HG03520 (cell line): ENCODE measurements around the gene TCF4.

Source experiments
- ATAC-seq: cut with Tn5 transposase; IDR thresholded peaks from one replicate; pipeline ENCODE4 v1.9.1; 2021; ENCODE audit warnings: mild to moderate bottlenecking, moderate library complexity; ENCODE audit not compliant: unreplicated experiment

TCF4 gene

GRCh38 chr18:55310863-55311262 lies 277.1 kb downstream of the TCF4 start:
- ATAC-seq: no peak

DNA sequence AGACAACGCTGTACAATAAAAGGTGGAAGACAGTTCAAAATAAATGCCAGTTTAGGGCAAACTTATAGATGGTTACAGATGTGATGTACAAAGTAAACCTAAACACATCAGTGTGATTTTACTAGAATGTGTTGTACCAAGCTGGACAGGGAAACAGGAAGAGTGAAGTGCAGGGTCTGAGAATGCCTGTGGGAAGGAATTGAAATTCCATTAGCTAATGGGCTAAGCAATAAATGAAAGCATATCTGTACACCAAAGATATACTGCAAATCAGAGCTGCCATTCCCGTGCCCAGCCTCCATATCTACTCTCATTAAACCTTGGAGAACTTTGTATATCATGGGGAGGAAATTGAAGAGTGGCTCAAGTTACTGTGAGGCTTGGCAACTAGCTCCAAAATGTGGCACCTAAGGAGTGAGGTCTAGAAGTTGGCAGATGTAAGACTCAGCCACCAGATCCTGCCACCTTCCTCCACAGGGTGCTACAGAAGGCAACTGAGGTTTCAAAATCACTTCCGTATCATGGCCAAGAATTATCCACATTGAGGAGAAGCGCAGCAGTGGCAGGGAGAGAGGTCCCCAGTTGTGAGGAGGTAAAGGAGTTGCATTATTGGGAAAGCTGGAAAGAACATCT lies 277.8 kb downstream of the TCF4 start:
- no peak for ATAC-seq

GRCh38 chr18:55309249-55309648 lies 278.7 kb downstream of the TCF4 start:
- ATAC-seq: no peak

GRCh38 chr18:55307505-55307904 lies 280.5 kb downstream of the TCF4 start:
- ATAC-seq: peak; percentile 50

DNA sequence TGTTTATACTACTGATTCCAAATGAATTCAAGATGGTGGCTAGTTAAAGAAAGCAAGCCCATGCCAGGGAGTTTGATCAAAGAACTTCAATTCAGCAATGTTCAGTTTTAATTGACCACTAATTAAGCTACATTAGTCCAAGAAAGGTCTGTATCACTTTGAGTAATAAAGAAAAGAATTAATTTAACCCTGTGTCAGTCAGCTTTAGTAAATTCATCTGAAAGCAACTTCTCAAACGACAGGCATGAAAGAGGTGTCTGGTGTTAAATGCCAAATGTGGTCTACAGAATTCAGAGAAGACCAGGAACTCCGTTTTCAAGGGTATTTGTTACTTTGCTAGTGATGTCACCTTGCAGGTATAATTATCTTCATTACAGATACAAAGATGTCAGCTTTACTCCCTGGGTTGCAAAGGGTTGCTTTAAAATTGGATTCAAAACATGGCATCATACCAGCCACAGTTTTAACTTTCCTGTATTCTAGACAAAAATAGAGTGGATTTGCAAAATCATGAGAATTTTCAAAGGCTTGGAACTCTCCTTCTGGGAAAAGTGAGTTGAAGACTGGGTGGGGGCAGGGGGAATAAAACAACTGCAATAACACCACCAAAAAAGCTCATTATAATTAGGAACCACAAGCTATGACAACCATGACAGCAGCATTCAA lies 281.5 kb downstream of the TCF4 start:
- ATAC-seq: no peak

DNA sequence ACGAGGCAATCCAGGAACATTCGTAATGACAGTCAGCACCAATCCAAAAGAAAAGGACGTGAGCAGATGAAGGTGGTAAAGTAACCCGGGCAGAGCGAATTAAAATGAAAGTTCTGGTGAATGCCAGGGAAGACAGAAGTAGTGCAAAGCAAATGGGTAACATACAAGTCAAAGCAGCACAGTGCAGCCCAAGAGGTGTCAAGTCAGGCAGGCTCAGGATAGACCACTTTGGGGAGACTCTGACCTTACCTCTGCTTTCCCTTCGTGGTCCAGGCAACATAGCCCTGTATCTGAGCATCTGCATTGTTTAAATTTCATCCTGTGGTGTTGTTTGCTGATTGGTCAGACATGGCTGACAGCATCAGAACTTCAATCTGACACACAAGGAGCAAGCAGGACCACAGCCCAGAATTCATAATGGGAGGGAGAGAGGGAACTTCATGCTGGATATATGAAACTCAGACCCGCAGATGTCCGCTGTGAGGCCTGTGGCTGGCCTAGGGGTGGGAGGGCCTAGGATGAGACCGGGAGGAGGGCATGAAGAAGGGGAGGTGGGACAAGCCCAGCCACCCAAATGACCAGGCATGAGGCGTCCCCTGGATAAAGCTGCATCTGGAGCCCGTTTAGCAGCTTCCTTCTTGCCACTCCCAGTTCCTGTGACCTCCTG lies 285.7 kb downstream of the TCF4 start:
- ATAC-seq: no peak

DNA sequence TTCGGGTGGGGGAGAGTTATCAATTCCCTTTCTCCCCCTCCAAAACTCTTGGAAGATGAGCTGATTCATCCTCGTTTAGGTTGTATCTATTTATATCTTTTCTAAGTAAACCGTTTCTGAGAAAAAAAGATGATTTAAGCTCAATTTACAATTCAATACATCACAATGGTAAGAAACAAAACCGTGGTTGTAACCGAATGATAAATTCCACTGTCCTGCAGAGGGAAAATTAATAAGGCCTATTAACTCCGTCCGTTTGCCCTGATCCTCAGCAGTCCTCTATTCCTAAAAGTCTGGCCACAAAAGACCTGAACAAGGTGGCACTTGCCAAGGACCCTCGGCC lies 286.2 kb downstream of the TCF4 start:
- no peak for ATAC-seq

GRCh38 chr18:55300936-55301531 lies 287.0 kb downstream of the TCF4 start:
- no peak for ATAC-seq

DNA sequence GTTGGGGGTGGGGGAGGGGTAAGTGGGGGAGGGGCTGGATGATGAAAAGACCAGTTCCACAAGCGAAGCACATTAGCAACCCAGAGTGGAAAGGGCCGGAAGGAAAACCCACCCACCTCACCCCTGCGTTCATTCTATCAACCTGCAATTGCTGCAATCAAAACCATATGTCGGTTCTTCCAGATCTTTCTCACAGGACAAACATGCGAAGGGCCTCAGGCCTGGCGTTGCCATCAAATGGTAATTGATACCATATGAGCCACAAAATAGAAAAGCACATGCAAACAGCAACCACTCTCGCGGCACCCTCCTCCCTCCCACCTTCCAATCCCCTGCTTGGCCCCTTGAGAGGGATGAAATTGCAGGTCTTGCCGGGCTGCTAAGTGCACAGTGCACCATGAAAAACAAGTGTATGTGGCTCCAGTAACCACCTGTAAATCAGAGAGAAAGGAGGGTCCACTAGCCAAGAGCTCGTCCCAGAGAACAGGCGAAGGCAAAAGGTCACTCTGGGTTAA lies 287.5 kb downstream of the TCF4 start:
- ATAC-seq: no peak

- no peak for ATAC-seq
Observed at GRCh38 chr18:55296778-55297177, 291.2 kb downstream of the TCF4 start.

DNA sequence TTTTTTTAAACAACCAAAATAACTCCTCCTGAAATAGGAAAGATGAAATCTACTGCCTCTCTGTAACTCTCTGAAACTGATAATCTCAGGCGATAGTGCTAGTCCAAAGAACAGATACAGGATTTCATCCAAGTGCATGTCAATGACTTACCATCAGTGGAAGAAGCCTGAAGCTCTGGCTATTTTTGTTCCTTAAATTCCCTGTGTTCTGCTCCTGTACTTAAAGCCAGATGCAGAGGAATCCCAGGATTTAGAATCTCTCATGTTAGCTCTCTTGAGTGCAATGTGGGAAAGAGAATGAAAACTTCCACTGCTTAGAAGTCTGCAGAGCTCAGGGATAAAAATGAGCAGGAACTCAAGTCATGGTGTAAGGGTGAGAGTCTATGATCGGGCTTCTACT lies 291.9 kb downstream of the TCF4 start:
- ATAC-seq: no peak

- ATAC-seq: no peak
Observed at GRCh38 chr18:55290898-55291297, 297.1 kb downstream of the TCF4 start.

- ATAC-seq: no peak
Observed at GRCh38 chr18:55289775-55290174, 298.2 kb downstream of the TCF4 start.

DNA sequence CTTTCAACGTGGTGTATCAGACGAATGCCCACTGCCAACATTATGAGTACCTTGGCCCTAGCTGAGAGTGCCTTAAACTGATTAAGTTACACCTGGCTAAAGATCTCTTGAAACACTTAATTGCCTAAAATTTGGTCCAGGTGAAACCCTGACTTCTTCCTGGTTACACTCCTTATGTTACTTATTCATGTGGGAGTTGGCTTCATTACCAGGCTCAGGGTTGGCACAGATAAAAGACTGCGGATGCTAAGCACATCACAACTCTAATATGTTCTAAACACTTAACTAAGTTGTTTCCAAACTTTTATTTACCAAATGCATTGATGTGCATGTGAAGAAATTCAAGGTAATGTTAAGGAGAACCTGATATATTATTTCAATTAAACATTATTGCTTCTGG lies 298.9 kb downstream of the TCF4 start:
- ATAC-seq: no peak

GRCh38 chr18:55287935-55288868 lies 299.8 kb downstream of the TCF4 start:
- ATAC-seq: no peak

GRCh38 chr18:55287149-55287806 lies 300.7 kb downstream of the TCF4 start:
- no peak for ATAC-seq

DNA sequence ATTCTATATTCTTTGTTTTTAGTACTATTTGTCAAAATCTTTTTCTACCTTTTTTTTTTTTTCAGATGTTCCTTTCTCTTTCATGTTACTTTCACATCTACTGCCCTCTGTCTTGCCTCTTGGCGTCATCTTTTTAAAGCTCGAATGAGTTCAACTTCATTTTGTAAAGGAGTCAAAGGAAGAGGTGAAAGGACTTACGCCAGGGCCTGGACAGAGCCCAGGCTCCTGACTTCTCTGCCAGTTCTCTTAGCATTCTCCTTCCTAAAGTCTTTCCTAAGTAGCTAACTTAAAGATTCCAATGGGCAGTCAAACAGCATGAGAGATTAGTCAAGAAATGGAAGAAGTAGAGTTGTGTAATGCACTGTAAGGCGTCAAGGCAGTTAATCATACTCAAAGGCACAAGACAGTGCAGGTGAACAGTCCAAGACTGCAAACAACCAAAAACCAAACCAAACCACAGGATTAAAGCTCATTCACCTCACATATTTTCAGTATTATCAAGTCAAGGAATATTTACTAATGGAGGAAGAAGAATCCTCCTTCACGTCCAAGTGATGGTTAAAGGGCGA lies 301.7 kb downstream of the TCF4 start:
- ATAC-seq: no peak

GRCh38 chr18:55284614-55285013 lies 303.4 kb downstream of the TCF4 start:
- ATAC-seq: no peak

DNA sequence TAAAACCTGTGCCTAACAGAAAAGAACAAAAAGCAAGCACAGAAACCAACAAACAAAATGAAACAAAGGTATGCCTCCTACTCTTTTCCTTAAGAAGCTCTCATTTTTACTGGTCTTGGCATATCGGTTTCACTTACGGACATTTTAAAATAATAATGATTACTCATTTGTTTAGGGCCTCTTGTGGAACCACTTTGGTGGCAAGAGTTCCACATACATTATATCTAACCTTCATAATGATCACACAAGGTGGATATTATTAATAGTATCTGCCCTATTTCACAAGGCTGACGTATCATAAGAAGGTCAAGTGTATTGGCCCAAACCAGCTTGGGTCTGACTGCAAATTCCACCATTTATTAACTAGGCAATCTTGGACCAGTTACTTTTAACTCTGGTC lies 304.7 kb downstream of the TCF4 start:
- ATAC-seq: peak; percentile 56

DNA sequence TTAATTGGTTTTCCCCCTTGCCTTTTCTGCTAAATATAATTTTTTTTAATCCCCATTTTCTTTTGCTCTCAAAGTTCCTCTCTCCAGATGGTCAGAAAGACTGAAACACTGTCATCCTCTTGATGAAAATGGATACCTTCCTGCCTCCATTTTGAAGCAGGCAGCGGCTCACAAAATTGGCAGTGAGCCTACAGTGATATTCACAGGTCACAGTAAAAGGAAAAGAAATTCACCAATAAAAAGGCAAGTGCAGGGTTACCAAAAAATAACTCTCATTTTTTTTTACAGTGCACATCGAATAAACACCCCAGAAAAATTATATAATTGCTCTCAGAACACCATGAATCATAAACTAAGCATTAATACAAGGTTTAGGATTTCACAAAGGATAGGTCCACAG lies 307.5 kb downstream of the TCF4 start:
- no peak for ATAC-seq
